DND-41 (cell line): ENCODE results near the gene ADGRE1.

Experiments used
- ATAC-seq: fragments of 200-7000 bp; cut with Tn5 transposase; 3 replicates; pipeline ENCODE4 v1.9.1; 2021; ENCODE audit warnings: low read depth; ENCODE audit not compliant: insufficient read depth
- DNase-seq: peaks from one replicate; pipeline ENCODE4 v3.0.0-alpha.2; 2020
- H2AFZ ChIP-seq: 2 replicates; pipeline ENCODE4 v1.6.0; 2012; ENCODE audit warnings: low read depth, low read length
- H3K27ac ChIP-seq: 2 replicates; pipeline ENCODE4 v1.5.1; 2012; ENCODE audit warnings: low read length, inconsistent platforms
- H3K27me3 ChIP-seq: fragments of 200-600 bp; sonication (generic); 2 replicates; pipeline ENCODE4 v1.6.0; 2012; ENCODE audit warnings: low read length, mild to moderate bottlenecking, inconsistent platforms; ENCODE audit not compliant: insufficient read depth, poor library complexity
- H3K36me3 ChIP-seq: 2 replicates; pipeline ENCODE4 v1.5.1; 2012; ENCODE audit warnings: low read length, inconsistent platforms; ENCODE audit not compliant: insufficient read depth
- H3K4me1 ChIP-seq: 2 replicates; pipeline ENCODE4 v1.5.1; 2012; ENCODE audit warnings: mild to moderate bottlenecking, low read length; ENCODE audit not compliant: insufficient read depth
- H3K4me2 ChIP-seq: 2 replicates; pipeline ENCODE4 v1.6.0; 2012; ENCODE audit warnings: mild to moderate bottlenecking, moderate library complexity, low read length, inconsistent platforms; ENCODE audit not compliant: insufficient read depth
- H3K4me3 ChIP-seq, 2 experiments: fragments of 200-600 bp in 1 of 2; shearing (Covaris generic) in 1 of 2; 2 replicates each; pipeline ENCODE4 v1.5.1; 2012 to 2016; ENCODE audit warnings: inconsistent platforms in 2 of 2, low read length in 2 of 2, mild to moderate bottlenecking in 2 of 2, low read depth in 1 of 2, moderate library complexity in 1 of 2
- H3K79me2 ChIP-seq: 2 replicates; pipeline ENCODE4 v1.6.0; 2012; ENCODE audit warnings: low read length, inconsistent platforms; ENCODE audit not compliant: insufficient read depth
- H3K9ac ChIP-seq: 2 replicates; pipeline ENCODE4 v1.6.0; 2012; ENCODE audit warnings: low read depth, mild to moderate bottlenecking, inconsistent platforms, low read length, moderate library complexity
- H3K9me3 ChIP-seq: 2 replicates; pipeline ENCODE4 v1.5.1; 2012; ENCODE audit warnings: low read length, moderate library complexity, mild to moderate bottlenecking, inconsistent platforms; ENCODE audit not compliant: insufficient read depth, severe bottlenecking
- H4K20me1 ChIP-seq: 2 replicates; pipeline ENCODE4 v1.6.0; 2012; ENCODE audit warnings: low read length; ENCODE audit not compliant: insufficient read depth
- CTCF ChIP-seq: IDR thresholded peaks from 2 replicates; pipeline ENCODE4 v1.5.1; 2012; ENCODE audit warnings: borderline replicate concordance, low read length, moderate library complexity, mild to moderate bottlenecking; ENCODE audit not compliant: poor library complexity, severe bottlenecking; ENCODE audit errors: extremely low read depth
- EZH2 ChIP-seq: IDR thresholded peaks from 3 replicates; pipeline ENCODE4 v1.6.1; 2012; ENCODE audit warnings: borderline replicate concordance, low read depth, mild to moderate bottlenecking, moderate library complexity, low read length, inconsistent platforms; ENCODE audit not compliant: severe bottlenecking

The ADGRE1 gene

GRCh38 chr19:6847828-6848200 lies 39.6 kb upstream of the ADGRE1 start:
- H3K9ac ChIP-seq = no peak overlapping the region
- H3K4me1 ChIP-seq = no peaks in the 10 kb centered on the region
- no peak overlapping the region for H3K4me2 ChIP-seq
- no peaks in the 10 kb centered on the region for H3K9me3 ChIP-seq
- TF ChIP-seq EZH2 = no peak
- no peak for TF ChIP-seq CTCF
- ATAC-seq = no peak
- H3K4me3 ChIP-seq = no peak overlapping the region
- no peaks in the 10 kb centered on the region for H3K79me2 ChIP-seq
- H3K27ac ChIP-seq = no peak overlapping the region
- H3K27me3 ChIP-seq = no peaks in the 10 kb centered on the region
- H2AFZ ChIP-seq = no peak overlapping the region
- no peak for DNase-seq
- peaks cover 32% of the 10 kb centered on the region for H3K36me3 ChIP-seq
- no peaks in the 10 kb centered on the region for H4K20me1 ChIP-seq

DNA sequence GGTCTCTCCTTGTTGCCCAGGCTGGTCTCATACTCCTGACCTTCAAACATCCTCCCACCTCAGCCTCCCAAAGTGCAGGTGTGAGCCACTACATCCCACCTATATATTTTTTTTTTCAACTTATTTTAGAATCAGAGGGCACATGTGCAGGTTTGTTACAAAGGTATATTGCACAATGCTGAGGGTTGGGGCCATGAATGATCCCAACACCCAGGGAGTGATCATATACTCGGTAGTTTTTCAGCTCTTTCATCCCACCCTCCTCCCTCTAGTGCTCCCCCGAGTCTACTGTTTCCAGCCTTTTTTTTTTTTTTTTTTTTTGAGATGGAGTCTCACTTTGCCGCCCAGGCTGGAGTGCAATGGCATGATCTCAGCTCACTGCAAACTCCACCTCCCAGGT lies 38.4 kb upstream of the ADGRE1 start:
- peaks cover 38% of the 10 kb centered on the region for H3K36me3 ChIP-seq
- H3K27me3 ChIP-seq = no peaks in the 10 kb centered on the region
- H3K79me2 ChIP-seq = no peaks in the 10 kb centered on the region
- no peak overlapping the region for H3K4me2 ChIP-seq
- ATAC-seq (no peak), DNase-seq (no peak)
- no peaks in the 10 kb centered on the region for H4K20me1 ChIP-seq
- H3K4me3 ChIP-seq = no peak overlapping the region
- H3K27ac ChIP-seq = no peak overlapping the region
- TF ChIP-seq CTCF (no peak), EZH2 (no peak)
- no peaks in the 10 kb centered on the region for H3K4me1 ChIP-seq
- H3K9me3 ChIP-seq = no peaks in the 10 kb centered on the region
- no peak overlapping the region for H3K9ac ChIP-seq
- H2AFZ ChIP-seq = no peak overlapping the region

GRCh38 chr19:6849876-6850275 lies 37.5 kb upstream of the ADGRE1 start:
- Histone ChIP-seq H3K27me3 (no peaks in the 10 kb centered on the region), H3K9me3 (no peaks in the 10 kb centered on the region), H3K79me2 (no peaks in the 10 kb centered on the region), H3K36me3 (peaks cover 47% of the 10 kb centered on the region), H3K4me2 (no peak overlapping the region), H3K4me3 (no peak overlapping the region), H2AFZ (no peak overlapping the region), H4K20me1 (no peaks in the 10 kb centered on the region), H3K4me1 (no peaks in the 10 kb centered on the region), H3K9ac (no peak overlapping the region), H3K27ac (no peak overlapping the region)
- TF ChIP-seq EZH2 = no peak
- no peak for TF ChIP-seq CTCF
- ATAC-seq = no peak
- no peak for DNase-seq

GRCh38 chr19:6851359-6851758 lies 36.0 kb upstream of the ADGRE1 start:
- Histone ChIP-seq H3K4me3 (no peak overlapping the region), H3K4me1 (no peaks in the 10 kb centered on the region), H3K79me2 (no peaks in the 10 kb centered on the region), H3K9me3 (no peaks in the 10 kb centered on the region), H4K20me1 (no peaks in the 10 kb centered on the region; the same call in 1 of the 2 replicates), H2AFZ (no peak overlapping the region), H3K27ac (no peak overlapping the region), H3K4me2 (no peak overlapping the region), H3K9ac (no peak overlapping the region), H3K36me3 (peaks cover 57% of the 10 kb centered on the region), H3K27me3 (no peaks in the 10 kb centered on the region)
- ATAC-seq = no peak
- TF ChIP-seq EZH2 (no peak), CTCF (no peak)
- DNase-seq = no peak
